Limb (tissue), 2 donors: ENCODE results near the gene MAPT.
"Not testable (repeated sequence)": the region's sequence is repeated elsewhere in the genome, so short reads cannot be mapped to it uniquely, and the experiment has no call there.

Experiments used
- DNase-seq, 2 donors: peaks; one replicate each; pipeline ENCODE4 v3.0.0-alpha.2; 2016; ENCODE audit errors: extremely low spot score in 2 of 2

The MAPT gene

DNA sequence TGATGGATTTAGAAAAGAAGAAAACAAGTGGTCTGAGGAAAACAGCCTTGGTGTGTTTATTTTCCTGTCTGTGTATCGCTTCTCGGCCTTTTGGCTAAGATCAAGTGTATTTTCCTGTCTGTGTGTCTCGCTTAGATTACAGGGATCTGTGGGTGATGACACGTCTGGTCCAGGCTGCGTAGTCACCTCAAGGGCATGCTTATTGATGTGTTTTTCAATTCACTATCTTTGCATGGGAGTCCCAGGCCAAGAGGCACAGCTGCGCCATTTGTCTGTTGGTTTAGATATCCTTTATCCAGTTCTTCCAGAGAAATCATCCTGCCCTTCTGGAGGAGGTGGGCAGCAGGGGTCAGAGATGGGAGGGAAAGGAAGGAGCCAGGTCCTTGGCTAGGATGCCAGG, 57.6 kb downstream of the MAPT start:
- no peak for DNase-seq

DNA sequence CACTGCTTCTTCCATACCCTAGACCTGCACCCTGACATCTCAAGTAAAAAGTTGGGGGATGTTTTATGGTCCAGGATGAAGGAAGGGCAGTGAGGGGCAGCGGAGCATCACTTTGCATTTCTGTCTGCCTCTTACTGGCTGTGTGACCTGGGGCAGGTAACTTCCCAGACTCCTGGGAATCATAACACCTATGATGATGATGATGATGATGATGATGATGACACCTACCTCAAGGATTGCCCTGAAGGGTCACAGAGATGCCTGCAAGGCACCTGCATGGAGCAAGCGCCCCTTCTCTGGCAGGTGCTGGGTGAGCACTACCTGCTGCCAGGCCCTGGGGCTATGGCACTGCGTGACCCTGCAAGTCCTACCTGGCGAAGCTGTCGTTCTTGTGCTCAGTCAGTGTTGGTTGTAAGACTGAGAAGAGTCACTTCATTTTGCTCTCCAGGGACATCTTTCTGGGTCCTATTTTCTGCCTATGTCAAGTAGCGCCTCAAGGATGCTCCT, 58.5 kb downstream of the MAPT start:
- DNase-seq: no peak

DNA sequence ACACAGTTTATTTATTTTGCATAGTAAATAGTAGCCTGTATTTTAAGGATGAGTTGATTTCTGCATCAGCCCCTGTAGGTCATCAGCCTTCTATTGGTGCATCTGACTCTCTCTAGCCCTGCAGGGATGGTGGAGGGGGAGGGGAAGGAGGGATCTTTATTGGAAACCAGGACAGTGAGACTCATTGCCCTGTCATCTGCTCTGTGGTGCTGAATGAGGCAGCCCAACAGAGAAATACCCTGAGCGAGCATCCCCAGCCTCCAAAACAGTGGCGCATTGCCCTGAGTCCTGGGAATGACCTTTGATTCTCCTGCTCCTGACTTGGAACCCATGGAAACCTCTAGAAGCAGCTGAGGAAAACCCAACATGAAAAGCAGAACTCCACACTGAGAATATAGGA, 59.2 kb downstream of the MAPT start:
- no peak for DNase-seq

DNA sequence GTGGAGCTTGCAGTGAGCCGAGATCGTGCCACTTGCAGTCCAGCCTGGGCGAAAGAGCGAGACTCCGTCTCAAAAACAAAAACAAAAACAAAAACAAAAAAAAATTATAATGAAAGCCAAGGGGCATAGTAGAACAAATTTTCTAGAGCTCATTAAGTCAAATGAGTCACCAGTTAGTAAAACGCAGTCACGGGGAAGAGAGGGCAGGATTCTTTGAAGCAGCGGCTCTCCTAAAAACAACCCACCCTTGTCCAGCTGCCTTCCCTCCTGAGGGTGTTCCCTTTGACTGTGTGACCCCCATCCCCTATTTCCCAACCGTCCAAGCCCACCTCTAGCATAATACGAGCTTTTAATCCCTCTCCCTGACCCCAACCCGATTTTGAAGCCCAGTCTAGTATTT, 60.6 kb downstream of the MAPT start:
- DNase-seq: no peak

DNA sequence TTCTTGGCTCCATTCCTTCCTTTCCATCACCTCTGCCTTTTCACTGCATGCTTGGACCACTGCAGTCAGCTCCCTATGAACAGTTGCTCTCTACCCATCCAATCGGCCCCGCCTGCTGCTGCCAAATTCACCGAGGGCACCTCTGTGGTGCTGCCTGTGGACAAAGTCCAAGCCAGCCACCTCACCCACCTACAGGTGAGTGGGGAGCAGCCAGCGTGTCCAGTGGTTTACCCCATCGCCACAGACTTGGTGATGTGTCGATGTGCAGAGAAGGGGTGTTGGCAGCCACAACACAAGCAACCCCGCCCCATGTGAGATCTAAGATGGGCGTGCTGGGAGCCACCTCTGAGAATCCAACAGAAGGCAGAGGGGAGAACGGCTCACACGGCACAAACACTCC, 61.0 kb downstream of the MAPT start:
- DNase-seq: no peak

DNA sequence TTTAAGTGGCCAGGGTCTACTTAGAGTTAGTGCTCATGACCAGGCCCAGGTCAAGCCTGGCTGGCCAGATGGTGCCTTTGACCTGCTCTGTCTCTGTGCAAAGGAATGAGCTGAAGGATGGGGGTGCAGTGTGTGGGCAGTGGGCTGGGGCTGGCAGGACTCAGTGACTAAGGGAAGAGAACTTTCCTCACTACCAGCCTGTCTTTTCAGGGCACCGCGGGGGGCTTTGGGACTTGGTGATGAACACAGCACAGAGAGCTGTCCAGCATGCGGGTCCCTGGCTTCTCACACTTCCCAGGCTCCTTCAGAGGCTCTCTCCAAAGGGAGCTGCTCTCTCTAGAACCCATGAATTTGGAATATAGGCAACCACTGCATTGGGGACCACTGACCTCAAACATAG, 61.7 kb downstream of the MAPT start:
- DNase-seq: no peak

DNA sequence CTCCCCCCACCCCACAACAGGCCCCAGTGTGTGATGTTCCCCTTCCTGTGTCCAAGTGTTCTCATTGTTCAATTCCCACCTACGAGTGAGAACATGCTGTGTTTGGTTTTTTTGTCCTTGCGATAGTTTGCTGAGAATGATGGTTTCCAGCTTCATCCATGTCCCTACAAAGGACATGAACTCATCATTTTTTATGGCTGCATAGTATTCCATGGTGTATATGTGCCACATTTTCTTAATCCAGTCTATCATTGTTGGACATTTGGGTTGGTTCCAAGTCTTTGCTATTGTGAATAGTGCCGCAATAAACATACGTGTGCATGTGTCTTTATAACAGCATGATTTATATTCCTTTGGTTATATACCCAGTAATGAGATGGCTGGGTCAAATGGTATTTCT, 62.4 kb downstream of the MAPT start:
- DNase-seq: not testable (repeated sequence)

DNA sequence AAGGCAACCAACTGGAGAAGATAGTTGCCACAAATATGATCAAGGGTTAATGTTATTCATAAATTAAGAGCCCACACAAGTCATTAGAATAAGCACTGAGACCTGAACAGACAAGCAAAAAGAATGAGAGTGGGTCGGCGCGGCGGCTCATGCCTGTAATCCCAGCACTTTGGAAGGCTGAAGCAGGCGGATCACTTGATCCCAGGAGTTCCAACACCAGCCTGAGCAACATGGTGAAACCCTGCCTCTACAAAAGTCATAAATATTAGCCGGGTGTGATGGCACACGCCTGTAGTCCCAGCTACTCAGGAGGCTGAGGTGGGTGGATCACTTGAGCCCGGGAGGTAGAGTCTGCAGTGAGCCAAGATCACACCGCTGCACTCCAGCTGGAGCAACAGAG, 64.0 kb downstream of the MAPT start:
- DNase-seq: no peak

DNA sequence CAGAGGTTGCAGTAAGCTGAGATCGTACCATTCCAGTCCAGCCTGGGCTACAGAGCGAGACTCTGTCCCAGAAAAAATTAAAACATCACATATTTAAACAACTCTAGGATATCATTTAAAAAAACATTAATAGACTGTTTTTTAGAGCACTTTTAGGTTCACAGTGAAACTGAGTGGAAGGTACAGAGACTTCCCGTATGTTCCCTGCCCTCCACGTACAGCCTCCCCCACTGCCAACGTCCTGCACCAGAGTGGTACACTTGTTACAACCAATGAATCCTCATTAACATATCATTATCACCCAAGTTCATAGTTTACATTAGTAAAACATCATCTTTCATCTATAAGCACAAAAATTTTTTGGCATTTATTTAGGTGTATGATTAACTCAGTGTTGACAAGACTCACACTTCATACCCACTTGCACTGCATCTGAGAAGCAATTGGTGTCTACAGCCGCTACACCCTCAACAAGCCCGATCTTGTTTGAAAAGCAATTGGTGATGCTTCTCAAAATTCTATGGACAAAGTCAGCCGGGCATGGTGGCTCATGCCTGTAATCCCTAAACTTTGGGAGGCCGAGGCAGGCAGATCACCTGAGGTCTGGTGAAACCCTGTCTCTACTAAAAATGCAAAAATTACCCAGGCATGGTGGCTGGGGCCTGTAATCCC, 64.8 kb downstream of the MAPT start:
- no peak for DNase-seq

DNA sequence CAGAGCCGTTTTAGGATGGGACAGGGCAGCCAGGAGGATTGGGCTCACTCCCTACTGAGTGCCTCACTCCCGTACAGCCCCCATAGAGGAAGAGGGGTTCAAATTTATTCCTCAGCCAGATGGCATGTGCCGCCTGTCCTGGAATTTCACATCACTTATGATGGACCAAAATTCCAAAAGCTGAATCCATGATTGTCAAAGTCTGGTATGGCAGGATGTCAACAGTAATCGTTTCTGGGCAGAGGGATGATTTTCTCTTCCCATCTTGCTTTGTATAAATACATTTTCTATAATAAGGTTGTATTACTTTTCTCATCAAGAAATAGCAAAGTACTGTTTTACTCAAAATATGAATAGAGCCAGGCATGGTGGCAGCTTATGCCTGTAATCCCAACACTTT, 66.0 kb downstream of the MAPT start:
- DNase-seq: no peak

DNA sequence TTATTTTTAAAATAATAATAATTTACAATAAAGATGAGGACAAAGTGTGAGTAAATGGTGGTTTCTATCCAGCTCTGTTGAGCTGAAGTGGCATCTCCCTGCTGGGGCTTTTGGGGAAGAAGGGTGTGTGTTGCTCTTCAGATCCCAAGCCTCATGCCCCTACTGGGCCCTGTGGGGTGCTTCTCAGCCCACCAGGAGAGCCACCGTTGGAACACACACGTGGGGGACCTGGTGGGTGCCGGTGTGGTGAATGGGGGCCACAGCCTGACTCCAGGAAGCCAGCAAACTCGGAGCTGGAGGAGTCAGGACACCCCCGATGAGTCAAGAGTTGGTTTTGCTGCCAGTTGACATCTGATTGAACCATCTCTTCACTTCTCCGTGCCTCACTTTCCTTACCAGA, 66.9 kb downstream of the MAPT start:
- no peak for DNase-seq

DNA sequence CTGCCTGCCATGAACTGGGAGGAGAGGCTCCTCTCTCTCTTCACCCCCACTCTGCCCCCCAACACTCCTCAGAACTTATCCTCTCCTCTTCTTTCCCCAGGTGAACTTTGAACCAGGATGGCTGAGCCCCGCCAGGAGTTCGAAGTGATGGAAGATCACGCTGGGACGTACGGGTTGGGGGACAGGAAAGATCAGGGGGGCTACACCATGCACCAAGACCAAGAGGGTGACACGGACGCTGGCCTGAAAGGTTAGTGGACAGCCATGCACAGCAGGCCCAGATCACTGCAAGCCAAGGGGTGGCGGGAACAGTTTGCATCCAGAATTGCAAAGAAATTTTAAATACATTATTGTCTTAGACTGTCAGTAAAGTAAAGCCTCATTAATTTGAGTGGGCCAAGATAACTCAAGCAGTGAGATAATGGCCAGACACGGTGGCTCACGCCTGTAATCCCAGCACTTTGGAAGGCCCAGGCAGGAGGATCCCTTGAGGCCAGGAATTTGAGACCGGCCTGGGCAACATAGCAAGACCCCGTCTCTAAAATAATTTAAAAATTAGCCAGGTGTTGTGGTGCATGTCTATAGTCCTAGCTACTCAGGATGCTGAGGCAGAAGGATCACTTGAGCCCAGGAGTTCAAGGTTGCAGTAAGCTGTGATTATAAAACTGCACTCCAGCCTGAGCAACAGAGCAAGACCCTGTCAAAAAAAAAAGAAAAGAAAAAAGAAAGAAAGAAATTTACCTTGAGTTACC, 68.0 kb downstream of the MAPT start:
- no peak for DNase-seq

DNA sequence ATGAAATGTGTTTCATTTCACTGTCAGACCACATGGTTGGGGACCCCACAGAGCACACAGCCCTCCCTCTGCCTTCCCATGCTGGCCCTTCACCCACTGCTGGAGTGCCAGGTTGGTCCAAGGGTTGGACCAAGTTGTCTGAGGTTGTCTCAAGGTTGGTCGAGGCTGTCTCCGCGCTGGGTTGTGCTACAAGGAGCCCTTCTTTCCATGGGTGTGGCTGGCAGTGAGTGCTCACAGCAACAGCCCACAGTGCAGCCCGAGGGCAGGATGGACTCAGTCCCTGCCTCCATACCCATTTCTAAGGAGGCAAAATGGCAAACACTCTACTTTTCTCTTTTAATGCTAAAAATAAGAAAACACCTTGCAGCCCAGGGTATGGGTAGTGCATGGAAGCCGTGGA, 68.9 kb downstream of the MAPT start:
- no peak for DNase-seq

DNA sequence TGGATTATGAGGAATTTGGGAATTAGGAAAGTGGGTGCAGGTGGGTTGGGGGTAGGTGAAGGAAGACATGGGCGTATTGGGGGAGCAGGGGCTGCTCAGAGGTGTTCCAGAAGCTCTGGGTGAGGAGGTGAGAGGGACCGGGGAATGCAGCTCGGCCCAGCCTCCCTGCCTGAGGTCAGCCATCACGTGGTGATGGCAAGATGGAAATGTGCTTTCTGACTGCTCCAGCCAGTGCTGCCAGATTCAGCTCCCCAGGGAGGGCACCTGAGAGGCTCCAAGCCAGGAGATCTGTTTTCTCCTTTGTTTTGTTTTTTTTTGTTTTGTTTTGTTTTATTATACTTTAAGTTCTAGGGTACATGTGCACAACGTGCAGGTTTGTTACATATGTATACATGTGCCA, 69.5 kb downstream of the MAPT start:
- DNase-seq: no peak

DNA sequence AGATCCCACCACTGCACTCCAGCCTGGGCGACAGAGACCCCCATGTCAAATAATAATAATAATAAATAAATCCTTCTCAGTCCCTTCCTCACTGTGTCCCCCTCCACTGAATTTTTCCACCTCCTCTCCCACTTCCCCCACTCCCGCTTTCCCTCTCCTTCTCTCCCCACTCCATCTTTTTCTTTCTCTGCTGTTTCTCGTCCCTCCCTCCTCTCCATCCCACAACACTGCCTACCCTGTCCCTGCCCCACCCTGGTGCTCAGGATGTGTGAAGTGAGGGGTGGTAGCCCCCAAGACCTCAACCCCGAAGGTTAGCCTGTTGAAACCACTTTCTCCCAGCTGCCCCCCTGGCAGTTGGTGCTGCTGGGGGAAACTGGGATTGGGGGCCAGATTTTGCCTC, 70.3 kb downstream of the MAPT start:
- DNase-seq: no peak

DNA sequence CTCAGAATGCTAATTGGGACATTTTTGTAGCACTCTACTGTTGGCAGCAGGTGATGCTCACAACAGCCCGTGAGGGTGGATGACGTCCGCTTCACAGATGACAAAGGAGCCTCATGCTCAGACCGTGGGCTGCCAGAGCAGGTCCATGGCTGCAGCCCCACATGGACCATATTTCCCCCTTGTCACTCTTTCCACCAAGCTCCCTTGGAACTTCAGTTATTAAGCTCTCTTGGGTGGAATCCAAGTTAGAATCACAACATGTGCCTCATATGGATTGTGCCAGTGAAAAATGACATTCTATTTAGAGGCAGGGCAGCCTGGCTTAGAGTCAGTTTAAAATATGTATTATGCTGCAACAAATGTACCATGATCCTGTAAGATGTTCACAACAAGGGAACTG, 71.5 kb downstream of the MAPT start:
- DNase-seq: no peak

DNA sequence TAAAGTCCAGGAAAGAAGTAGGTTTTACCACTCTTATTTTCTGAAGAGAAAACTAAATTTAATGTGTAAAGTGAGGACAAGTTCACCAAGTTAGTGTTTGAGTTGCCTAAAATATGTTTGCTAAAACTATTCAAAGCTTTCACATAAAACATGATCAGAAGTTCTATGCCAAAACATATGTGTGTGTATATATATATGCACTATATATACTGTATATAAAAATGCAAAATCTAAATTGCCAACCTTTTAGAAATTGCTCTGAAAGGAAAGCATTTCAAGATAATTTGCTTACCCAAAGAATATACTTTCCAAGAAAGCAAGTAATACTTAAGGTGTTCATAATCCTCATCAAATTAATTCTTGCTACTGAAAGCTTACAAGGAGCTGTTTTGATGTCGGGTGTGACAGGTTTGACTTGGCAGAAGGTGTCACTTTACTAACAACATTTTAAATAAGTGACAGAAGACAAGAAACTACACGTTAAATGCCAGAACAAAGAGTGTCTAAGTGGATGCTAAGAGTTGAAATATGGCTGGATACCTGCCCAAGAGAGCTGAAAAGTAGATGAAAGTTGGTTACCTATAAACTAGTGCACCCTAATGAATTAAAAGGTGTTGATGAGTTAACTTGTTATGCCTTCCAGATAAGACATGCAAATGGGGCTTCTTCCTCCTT, 72.4 kb downstream of the MAPT start:
- no peak for DNase-seq

DNA sequence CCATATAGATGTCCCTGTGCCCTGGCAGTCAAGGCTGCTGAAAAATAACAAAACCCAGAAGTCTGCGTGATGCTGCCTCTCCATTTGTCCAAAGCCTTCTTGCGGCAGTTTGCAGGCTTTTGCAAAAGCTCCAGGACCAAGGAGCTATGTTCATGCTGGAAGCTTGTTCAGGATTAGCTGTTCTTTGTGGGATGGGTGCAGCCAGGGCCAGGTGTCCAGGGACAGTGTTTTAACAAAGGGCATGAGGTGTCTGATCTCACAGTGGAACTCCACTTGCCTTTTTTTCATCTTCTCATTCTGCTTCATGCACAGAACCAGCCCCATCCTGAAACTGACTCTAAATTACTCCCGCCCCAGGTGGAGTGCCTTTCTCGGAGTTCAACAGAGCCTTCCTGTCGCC, 73.0 kb downstream of the MAPT start:
- no peak for DNase-seq

DNA sequence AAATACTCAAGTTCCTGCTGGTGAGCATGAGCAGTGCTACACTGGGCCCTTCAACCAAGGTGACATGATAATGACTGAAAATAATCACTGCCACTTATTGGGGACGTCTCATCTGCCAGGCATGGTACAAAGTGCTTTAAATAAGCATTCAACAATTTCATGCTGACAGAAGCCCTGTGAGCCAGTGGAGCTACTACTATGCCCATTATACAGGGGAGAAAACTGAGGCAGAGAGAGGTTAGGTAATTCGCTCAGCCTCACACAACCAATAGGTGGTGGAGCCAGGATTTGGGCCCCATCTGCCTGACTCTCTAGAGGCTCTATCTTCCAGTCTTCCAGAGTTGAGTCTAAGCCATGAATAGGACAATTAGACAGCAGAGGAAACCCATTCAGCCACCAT, 74.4 kb downstream of the MAPT start:
- DNase-seq: no peak

DNA sequence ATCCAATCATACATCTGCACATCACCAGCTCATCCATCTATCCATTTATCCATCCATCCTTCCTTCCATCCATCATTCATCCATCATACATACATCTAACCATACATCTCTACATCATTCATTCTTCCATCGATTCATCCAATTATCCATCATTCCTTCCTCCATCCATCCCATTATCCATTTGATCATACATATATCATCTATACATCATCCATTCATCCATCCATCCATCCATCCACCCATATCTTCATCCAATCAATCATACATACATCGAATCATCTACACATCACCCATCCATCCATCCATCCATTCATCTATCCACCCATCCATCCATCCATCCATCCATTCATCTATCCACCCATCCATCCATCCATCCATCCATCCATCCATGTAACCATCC, 75.4 kb downstream of the MAPT start:
- DNase-seq: no peak

DNA sequence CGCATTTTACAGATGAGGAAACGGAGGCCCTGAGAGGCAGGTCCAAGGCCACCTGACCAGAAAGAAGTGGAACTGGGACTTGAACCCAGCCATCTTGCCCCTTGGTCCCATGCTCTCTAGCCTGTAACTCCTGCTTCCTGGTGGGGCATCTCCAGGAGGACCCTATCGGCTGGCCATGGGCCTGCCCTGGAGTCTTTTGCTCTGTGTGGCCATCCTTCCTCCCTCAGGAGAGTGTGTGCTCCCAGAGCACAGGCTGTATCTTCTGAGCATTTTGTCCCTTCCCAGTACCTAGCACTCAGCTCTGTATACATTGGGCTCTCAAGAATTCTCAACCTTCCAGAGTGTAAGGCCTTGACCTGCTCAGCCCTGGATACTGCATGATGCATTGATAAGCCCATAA, 76.3 kb downstream of the MAPT start:
- no peak for DNase-seq

DNA sequence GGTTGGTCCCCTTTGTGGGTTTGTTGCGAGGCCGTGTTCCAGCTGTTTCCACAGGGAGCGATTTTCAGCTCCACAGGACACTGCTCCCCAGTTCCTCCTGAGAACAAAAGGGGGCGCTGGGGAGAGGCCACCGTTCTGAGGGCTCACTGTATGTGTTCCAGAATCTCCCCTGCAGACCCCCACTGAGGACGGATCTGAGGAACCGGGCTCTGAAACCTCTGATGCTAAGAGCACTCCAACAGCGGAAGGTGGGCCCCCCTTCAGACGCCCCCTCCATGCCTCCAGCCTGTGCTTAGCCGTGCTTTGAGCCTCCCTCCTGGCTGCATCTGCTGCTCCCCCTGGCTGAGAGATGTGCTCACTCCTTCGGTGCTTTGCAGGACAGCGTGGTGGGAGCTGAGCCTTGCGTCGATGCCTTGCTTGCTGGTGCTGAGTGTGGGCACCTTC, 77.4 kb downstream of the MAPT start:
- no peak for DNase-seq

DNA sequence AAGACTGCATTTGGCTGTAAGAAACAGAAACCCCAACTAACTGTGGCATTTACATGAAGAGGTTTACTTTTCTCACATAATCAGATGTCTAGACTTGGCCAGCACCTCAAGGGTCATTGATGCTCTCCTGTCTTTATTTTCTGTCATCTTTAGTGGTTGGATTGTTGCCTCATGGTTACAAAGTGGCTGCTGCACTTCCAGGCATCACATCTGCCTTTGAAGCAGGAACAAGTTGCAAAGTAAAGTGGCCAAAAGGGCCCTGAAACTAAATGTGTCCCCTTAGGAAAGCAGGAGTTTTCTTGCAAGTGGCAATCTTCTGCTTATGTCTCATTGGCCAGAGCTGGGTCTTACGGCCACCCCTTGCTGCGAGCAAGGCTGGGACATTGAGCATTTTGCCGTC, 78.2 kb downstream of the MAPT start:
- DNase-seq: no peak
